ENCODE data around the gene ZFP36.

DNA sequence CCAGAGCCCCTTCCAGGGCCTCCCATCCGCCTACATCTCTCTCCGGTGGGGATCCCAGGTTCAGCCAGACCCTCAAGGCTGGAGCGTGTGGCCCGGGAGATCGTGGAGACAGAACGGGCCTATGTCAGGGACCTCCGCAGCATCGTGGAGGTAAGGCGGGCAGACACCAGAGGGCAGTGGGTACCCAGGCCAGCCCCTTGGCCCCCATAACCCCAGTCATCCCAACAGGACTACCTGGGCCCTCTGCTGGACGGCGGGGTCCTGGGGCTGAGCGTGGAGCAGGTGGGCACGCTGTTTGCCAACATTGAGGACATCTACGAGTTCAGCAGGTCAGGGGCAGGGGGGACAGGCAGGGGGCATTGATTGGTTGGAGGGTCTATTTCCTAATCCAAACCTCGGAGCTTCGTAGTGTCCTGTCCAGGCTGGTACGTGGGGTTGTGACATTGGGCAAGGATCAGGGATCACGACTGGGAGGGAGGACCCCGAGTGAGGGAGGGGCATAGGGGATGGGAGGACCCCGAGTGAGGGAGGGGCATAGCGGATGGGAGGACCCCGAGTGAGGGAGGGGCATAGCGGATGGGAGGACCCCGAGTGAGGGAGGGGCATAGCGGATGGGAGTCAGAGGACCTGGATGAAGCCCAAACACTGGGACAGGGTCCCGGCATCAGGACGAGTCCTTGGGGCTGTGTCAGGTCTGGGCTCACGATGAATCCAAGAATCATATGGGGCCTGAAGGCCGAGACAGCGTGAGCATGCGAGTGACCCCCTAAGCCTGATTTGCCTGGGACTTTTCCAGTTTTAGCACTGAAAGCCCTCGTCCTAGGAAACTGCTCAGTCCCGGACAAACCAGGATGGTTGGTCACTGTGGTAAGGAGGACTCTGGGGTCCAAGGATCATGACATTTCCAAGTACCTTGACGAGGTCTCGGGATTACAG lies 8.7 kb downstream of the ZFP36 start:
- TF ChIP-seq, protein P1, sequence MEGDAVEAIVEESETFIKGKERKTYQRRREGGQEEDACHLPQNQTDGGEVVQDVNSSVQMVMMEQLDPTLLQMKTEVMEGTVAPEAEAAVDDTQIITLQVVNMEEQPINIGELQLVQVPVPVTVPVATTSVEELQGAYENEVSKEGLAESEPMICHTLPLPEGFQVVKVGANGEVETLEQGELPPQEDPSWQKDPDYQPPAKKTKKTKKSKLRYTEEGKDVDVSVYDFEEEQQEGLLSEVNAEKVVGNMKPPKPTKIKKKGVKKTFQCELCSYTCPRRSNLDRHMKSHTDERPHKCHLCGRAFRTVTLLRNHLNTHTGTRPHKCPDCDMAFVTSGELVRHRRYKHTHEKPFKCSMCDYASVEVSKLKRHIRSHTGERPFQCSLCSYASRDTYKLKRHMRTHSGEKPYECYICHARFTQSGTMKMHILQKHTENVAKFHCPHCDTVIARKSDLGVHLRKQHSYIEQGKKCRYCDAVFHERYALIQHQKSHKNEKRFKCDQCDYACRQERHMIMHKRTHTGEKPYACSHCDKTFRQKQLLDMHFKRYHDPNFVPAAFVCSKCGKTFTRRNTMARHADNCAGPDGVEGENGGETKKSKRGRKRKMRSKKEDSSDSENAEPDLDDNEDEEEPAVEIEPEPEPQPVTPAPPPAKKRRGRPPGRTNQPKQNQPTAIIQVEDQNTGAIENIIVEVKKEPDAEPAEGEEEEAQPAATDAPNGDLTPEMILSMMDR (IDR thresholded peaks at IDR 0.05): no peak
- no peak for TF ChIP-seq POLR2A (IDR thresholded peaks at IDR 0.05)
- TF ChIP-seq POLR2AphosphoS5 (IDR thresholded peaks at IDR 0.05): no peak
